HepG2 (cell line): Measurements from ENCODE around the gene PCSK2. TPM values are rescaled to one million over a fixed set of nuclear protein-coding genes. Genes with fewer than 3 reads are reported as not detected.

Source experiments
- ATAC-seq: fragments of 200-7000 bp; cut with Tn5 transposase; 3 replicates; pipeline ENCODE4 v1.9.1; 2020; ENCODE audit warnings: mild to moderate bottlenecking, moderate library complexity
- BruUV-seq: library from RNA; stranded (reverse); fragments of 400-500 nt; replicated peaks from 2 replicates; lab custom pipeline; 2021; lab: Mats Ljungman, UMichigan
- CTCF ChIA-PET: fragments of 300-600 bp; formaldehyde crosslinking; extraction: SDS; loops from one replicate; lab custom pipeline; 2021; ENCODE audit warnings: low total read pairs, inconsistent platforms, low intra/inter-chr PET ratio; lab: Yijun Ruan, JAX
- POLR2A ChIA-PET: fragments of 350-600 bp; sonication (Branson Sonifier 250); formaldehyde crosslinking; loops from one replicate; lab custom pipeline; 2020; ENCODE audit warnings: antibody characterized with exemption, inconsistent platforms; lab: Yijun Ruan, JAX
- DNase-seq: peaks from one replicate; pipeline ENCODE4 v3.0.0-alpha.2; 2015; ENCODE audit warnings: low spot score
- FAIRE-seq: peaks from 3 replicates; lab custom pipeline; 2011; peaks lifted over from hg19 to GRCh38; lab: Jason Lieb, UNC
- H2AFZ ChIP-seq: one replicate; pipeline ENCODE4 v1.6.1; 2011; ENCODE audit warnings: low read length, inconsistent platforms
- H3K27ac ChIP-seq: fragments of 300-600 bp; 3 replicates; pipeline ENCODE4 v1.8.0; 2011; ENCODE audit warnings: mixed run types, mild to moderate bottlenecking, mixed read lengths, low read length, inconsistent platforms; ENCODE audit not compliant: insufficient read depth; ENCODE audit errors: extremely low read length
- H3K27me3 ChIP-seq, 2 experiments: fragments of 200-600 bp in 1 of 2; 2 replicates in 1 of 2; 3 replicates in 1 of 2; pipeline versions ENCODE4 v1.6.0 to v1.8.0; 2011; ENCODE audit warnings: low read length in 2 of 2, mild to moderate bottlenecking in 2 of 2, moderate library complexity in 2 of 2, inconsistent platforms in 1 of 2; ENCODE audit not compliant: insufficient read depth in 2 of 2, control insufficient read depth in 1 of 2
- H3K36me3 ChIP-seq, 2 experiments: fragments of 200-600 bp in 1 of 2; replicated peaks in 1 of 2; 2 replicates in 1 of 2; 3 replicates in 1 of 2; pipeline versions ENCODE4 v1.5.1 to v1.8.0; 2011; ENCODE audit warnings: low read length in 2 of 2, inconsistent platforms in 1 of 2; ENCODE audit not compliant: insufficient read depth in 2 of 2, control insufficient read depth in 1 of 2
- H3K4me1 ChIP-seq: 2 replicates; pipeline ENCODE4 v1.5.1; 2012; ENCODE audit warnings: low read length, inconsistent platforms; ENCODE audit not compliant: insufficient read depth
- H3K4me2 ChIP-seq: 2 replicates; pipeline ENCODE4 v1.6.0; 2011; ENCODE audit warnings: low read depth, low read length, inconsistent platforms
- H3K4me3 ChIP-seq, 3 experiments: fragments of 200-600 bp in 1 of 3; sonication (generic), shearing (Covaris generic) in 1 of 3; replicated peaks in 1 of 3; 2 replicates each; pipeline ENCODE4 v1.5.1; 2011 to 2016; ENCODE audit warnings: low read length in 3 of 3, inconsistent platforms in 2 of 3, low read depth in 2 of 3, mild to moderate bottlenecking in 2 of 3, control low read depth in 1 of 3, mixed read lengths in 1 of 3; ENCODE audit not compliant: insufficient read depth in 1 of 3
- H3K79me2 ChIP-seq: one replicate; pipeline ENCODE4 v1.6.1; 2011; ENCODE audit warnings: low read length, inconsistent platforms; ENCODE audit not compliant: insufficient read depth
- H3K9ac ChIP-seq: 2 replicates; pipeline ENCODE4 v1.6.0; 2011; ENCODE audit warnings: mild to moderate bottlenecking, low read depth, low read length, inconsistent platforms; ENCODE audit not compliant: insufficient read depth
- H3K9me3 ChIP-seq: 2 replicates; pipeline ENCODE4 v1.5.1; 2012; ENCODE audit warnings: mild to moderate bottlenecking, low read length
- H4K20me1 ChIP-seq: 2 replicates; pipeline ENCODE4 v1.6.0; 2011; ENCODE audit warnings: inconsistent platforms, mild to moderate bottlenecking, low read length, moderate library complexity; ENCODE audit not compliant: insufficient read depth
- ASH2L ChIP-seq: fragments of 300-600, 200-600 bp; sonication (generic); IDR thresholded peaks from 2 replicates; pipeline ENCODE4 v1.7.0; 2017; ENCODE audit warnings: low read depth, mild to moderate bottlenecking, moderate library complexity, mixed read lengths, low read length; ENCODE audit not compliant: insufficient read length
- ATF7 ChIP-seq, 2 experiments: fragments of 450-650 bp in 1 of 2; sonication (generic) in 1 of 2; formaldehyde crosslinking in 1 of 2; IDR thresholded peaks; 2 replicates each; pipeline versions ENCODE4 v1.4.0 to v1.6.1; 2016 to 2020; ENCODE audit warnings: antibody characterized with exemption in 1 of 2, mild to moderate bottlenecking in 1 of 2, missing genetic modification reagents in 1 of 2
- BRCA1 ChIP-seq: sonication (generic); formaldehyde crosslinking; IDR thresholded peaks from 2 replicates; pipeline ENCODE4 v1.4.0; 2020; ENCODE audit warnings: missing genetic modification reagents
- EP300 ChIP-seq, 3 experiments: sonication (generic) in 1 of 3; formaldehyde crosslinking in 1 of 3; IDR thresholded peaks; 2 replicates each; pipeline versions ENCODE4 v1.5.1 to v1.6.1; 2011 to 2020; ENCODE audit warnings: low read depth in 2 of 3, low read length in 2 of 3, borderline replicate concordance in 1 of 3, improper control_type of control experiment in 1 of 3, mild to moderate bottlenecking in 1 of 3, missing genetic modification reagents in 1 of 3, moderate library complexity in 1 of 3
- FOXA1 ChIP-seq, 2 experiments: fragments of 450-650 bp in 1 of 2; sonication (generic) in 1 of 2; formaldehyde crosslinking in 1 of 2; IDR thresholded peaks; 2 replicates each; pipeline versions ENCODE4 v1.4.0 to v1.6.1; 2016 to 2020; ENCODE audit warnings: missing genetic modification reagents in 1 of 2
- HOXD1 ChIP-seq: sonication (generic); formaldehyde crosslinking; IDR thresholded peaks from 2 replicates; pipeline ENCODE4 v1.5.0; 2020; ENCODE audit warnings: missing genetic modification reagents
- IKZF4 ChIP-seq: sonication (generic); formaldehyde crosslinking; IDR thresholded peaks from 2 replicates; pipeline ENCODE4 v1.5.1; 2020; ENCODE audit warnings: borderline replicate concordance, mild to moderate bottlenecking, low read depth, missing genetic modification reagents; ENCODE audit errors: not compliant biosample characterization
- KDM4B ChIP-seq: sonication (generic); formaldehyde crosslinking; IDR thresholded peaks from 2 replicates; pipeline ENCODE4 v1.4.0; 2020; ENCODE audit warnings: missing genetic modification reagents
- KDM6A ChIP-seq: IDR thresholded peaks from 2 replicates; pipeline ENCODE4 v1.6.1; 2016; ENCODE audit warnings: low read depth
- MED8 ChIP-seq: sonication (generic); formaldehyde crosslinking; IDR thresholded peaks from 2 replicates; pipeline ENCODE4 v1.8.1; 2023; ENCODE audit warnings: mild to moderate bottlenecking, missing genetic modification reagents; ENCODE audit not compliant: insufficient replicate concordance
- SAP130 ChIP-seq: IDR thresholded peaks from 2 replicates; pipeline ENCODE4 v1.6.1; 2016; ENCODE audit warnings: low read depth
- SIX1 ChIP-seq: sonication (generic); formaldehyde crosslinking; IDR thresholded peaks from 2 replicates; pipeline ENCODE4 v1.4.0; 2020; ENCODE audit warnings: missing genetic modification reagents, borderline replicate concordance
- SNRNP70 ChIP-seq: fragments of 200-400 bp; formaldehyde crosslinking; IDR thresholded peaks from 2 replicates; pipeline ENCODE4 v1.6.1; 2017; ENCODE audit warnings: mild to moderate bottlenecking, low read depth, low read length, moderate library complexity
- TERF1 ChIP-seq: sonication (generic); formaldehyde crosslinking; IDR thresholded peaks from 2 replicates; pipeline ENCODE4 v1.8.0; 2022; ENCODE audit warnings: mild to moderate bottlenecking, missing genetic modification reagents, moderate library complexity
- ZFYVE20 ChIP-seq: sonication (generic); formaldehyde crosslinking; IDR thresholded peaks from 2 replicates; pipeline ENCODE4 v1.8.0; 2023; ENCODE audit warnings: low read depth, mild to moderate bottlenecking, moderate library complexity, missing genetic modification reagents, borderline replicate concordance
- ZMAT3 ChIP-seq: sonication (generic); formaldehyde crosslinking; conservative IDR thresholded peaks from 2 replicates; pipeline ENCODE4 v1.7.0; 2021; ENCODE audit warnings: missing genetic modification reagents
- ZNF180 ChIP-seq: sonication (generic); formaldehyde crosslinking; IDR thresholded peaks from 2 replicates; pipeline ENCODE4 v1.4.0; 2020; ENCODE audit warnings: low read depth, missing genetic modification reagents, borderline replicate concordance
- ZNF275 ChIP-seq: sonication (generic); formaldehyde crosslinking; IDR thresholded peaks from 2 replicates; pipeline ENCODE4 v1.8.0; 2022; ENCODE audit warnings: missing genetic modification reagents, mild to moderate bottlenecking, inconsistent platforms, borderline replicate concordance
- ZNF577 ChIP-seq: sonication (generic); formaldehyde crosslinking; IDR thresholded peaks from 2 replicates; pipeline ENCODE4 v1.4.0; 2020; ENCODE audit warnings: mild to moderate bottlenecking, low read depth, missing genetic modification reagents, borderline replicate concordance
- ZNF747 ChIP-seq: sonication (generic); formaldehyde crosslinking; IDR thresholded peaks from 2 replicates; pipeline ENCODE4 v1.8.1; 2023; ENCODE audit warnings: missing genetic modification reagents, mild to moderate bottlenecking, borderline replicate concordance
- WGBS: methylation state at CpG from one replicate; pipeline ENCODE4 v1.1.6; 2017; ENCODE audit warnings: low lambda C conversion rate; 5-methylcytosine and 5-hydroxymethylcytosine counted together
- in situ Hi-C: cut with HindIII; loops from 2 replicates; pipeline ENCODE4 v1.10.0; 2017; ENCODE audit warnings: low pct_unique_long_range_greater_than_20kb; ENCODE audit not compliant: extremely low pct_ligation_motif_present
- intact Hi-C: fragments of 100-400 bp; cut with micrococcal nuclease; formaldehyde crosslinking; loops from one replicate; pipeline ENCODE4 v1.10.0; 2022; ENCODE audit not compliant: unreplicated experiment
- polyA plus RNA-seq, 8 experiments: library from polyadenylated mRNA; depleted of rRNA in 3 of 8; stranded (reverse) in 7 of 8; unstranded in 1 of 8; fragments of >200 nt; fragmentation: Illumina TruSeq in 4 of 8; extraction: Trizol in 4 of 8; gene quantifications; 2 replicates each; pipeline versions ENCODE4 v1.2.1 to v1.2.3, GENCODE V29; 2011 to 2016; ENCODE audit warnings: low read depth in 4 of 8, missing spikeins in 1 of 8, mixed read lengths in 1 of 8; ENCODE audit not compliant: insufficient read depth in 1 of 8
- total RNA-seq, 5 experiments: library from RNA; depleted of rRNA; stranded (reverse); fragments of >200 nt; fragmentation: Illumina TruSeq; extraction: Trizol; gene quantifications; 2 replicates each; pipeline ENCODE4 v1.2.3, GENCODE V29; 2016; ENCODE audit warnings: low read depth in 1 of 5

PCSK2 gene
- total and polyA plus RNA-seq, 2 of the 13 experiments (the other 11 are each of a cell fraction or from before 2014, with no cell fraction given): not detected

DNA sequence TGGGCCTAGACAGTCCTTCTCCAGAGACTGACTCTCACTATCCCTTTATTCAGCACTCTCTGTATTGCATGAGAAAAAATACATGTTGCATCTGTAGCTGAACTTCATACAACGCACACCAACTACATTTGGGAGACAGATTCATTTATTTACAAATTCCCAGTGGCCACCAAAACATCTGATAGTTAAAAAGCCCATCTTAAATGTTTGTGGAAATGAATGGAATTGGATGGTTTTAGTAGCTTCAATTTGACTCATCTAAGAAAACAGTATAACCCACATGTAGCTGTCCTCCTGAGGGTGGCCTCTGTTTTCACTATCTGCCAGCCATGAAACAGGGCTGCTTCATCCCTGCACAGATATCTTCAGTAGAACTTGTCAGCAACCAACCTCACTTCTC, 116.3 kb downstream of the PCSK2 start (continued):
- no peak for TF ChIP-seq ZNF275 (CRISPR knock-in tag)
- TF ChIP-seq KDM6A: no peak
- no peak for TF ChIP-seq ZMAT3
- no peak for TF ChIP-seq BRCA1 (CRISPR knock-in tag)
- no peak for TF ChIP-seq TERF1 (CRISPR knock-in tag)
- TF ChIP-seq IKZF4 (CRISPR knock-in tag): no peak
- no peak for TF ChIP-seq SNRNP70

GRCh38 chr20:17343656-17344452, 117.0 kb downstream of the PCSK2 start:
- POLR2A ChIA-PET: no interaction called here
- Histone ChIP-seq H3K4me2 (no peak overlapping the region), H2AFZ (no peak overlapping the region), H3K36me3 (no peaks in the 10 kb centered on the region), H3K4me3 (no peak overlapping the region), H3K27me3 (peaks cover 0 to 7% of the 10 kb centered on the region in 2 experiments; a peak in 2 of 5 replicates), H4K20me1 (no peaks in the 10 kb centered on the region), H3K79me2 (no peaks in the 10 kb centered on the region), H3K9me3 (no peaks in the 10 kb centered on the region), H3K9ac (no peak overlapping the region), H3K27ac (no peak overlapping the region), H3K4me1 (no peaks in the 10 kb centered on the region)
- FAIRE-seq (no peak), DNase-seq (no peak), ATAC-seq (no peak)
- CTCF ChIA-PET: no interaction called here
- intact Hi-C loops: no loop called here
- no TSS peak for BruUV-seq
- 40% methylated on average over 13 of the region's 13 CpGs for WGBS
- in situ Hi-C loops: no loop called here
- TF ChIP-seq FOXA1 (IDR thresholded peaks at IDR 0.05) (no peak), FOXA1 (CRISPR knock-in tag; IDR thresholded peaks at IDR 0.05) (no peak), SIX1 (CRISPR knock-in tag) (no peak), ZNF747 (CRISPR knock-in tag) (no peak), SAP130 (CRISPR knock-in tag) (no peak), MED8 (CRISPR knock-in tag) (no peak), ASH2L (no peak), ZNF180 (CRISPR knock-in tag) (no peak), ZNF577 (CRISPR knock-in tag) (no peak), EP300 (IDR thresholded peaks at IDR 0.05; ENCODE audit: low read depth in 2 of 2, low read length in 2 of 2) (no peak), EP300 (CRISPR knock-in tag; IDR thresholded peaks at IDR 0.05; ENCODE audit: borderline replicate concordance) (no peak), KDM4B (CRISPR knock-in tag) (no peak), ATF7 (IDR thresholded peaks at IDR 0.05) (no peak), ATF7 (CRISPR knock-in tag; IDR thresholded peaks at IDR 0.05) (no peak), ZFYVE20 (CRISPR knock-in tag) (no peak), HOXD1 (CRISPR knock-in tag) (no peak)
